Activated naive CD4-positive, alpha-beta T cell treated with anti-CD3 and anti-CD28 coated beads, Interleukin-2, amount 10 ng/mL, durations not matched to agents 7 days and 5 days (primary cell): ENCODE results near the gene CLEC2B.
A peak's percentile ranks its signal among the peaks of the same experiment; 100 is the strongest.
"Not testable (repeated sequence)": the region's sequence is repeated elsewhere in the genome, so short reads cannot be mapped to it uniquely, and the experiment has no call there.

Experiments
- CTCF ChIA-PET: fragments of 350-600 bp; sonication (Branson Sonifier 250); formaldehyde crosslinking; loops from one replicate; lab custom pipeline; 2021; ENCODE audit warnings: antibody characterized with exemption; lab: Charles Lee
- DNase-seq: peaks from one replicate; pipeline ENCODE4 v3.0.0-alpha.2; 2020
- H3K27ac Mint-ChIP-seq: one replicate; pipeline ENCODE4 v1.8.0; 2021; ENCODE audit warnings: mild to moderate bottlenecking, moderate library complexity, mixed read lengths
- H3K27me3 Mint-ChIP-seq: one replicate; pipeline ENCODE4 v1.8.0; 2021; ENCODE audit warnings: mild to moderate bottlenecking, mixed read lengths
- H3K36me3 Mint-ChIP-seq: one replicate; pipeline ENCODE4 v1.8.0; 2021; ENCODE audit warnings: mixed read lengths
- H3K4me1 Mint-ChIP-seq: one replicate; pipeline ENCODE4 v1.8.0; 2021; ENCODE audit warnings: mixed read lengths
- H3K4me3 Mint-ChIP-seq: one replicate; pipeline ENCODE4 v1.8.0; 2021; ENCODE audit warnings: mild to moderate bottlenecking, moderate library complexity, mixed read lengths
- H3K9me3 Mint-ChIP-seq: one replicate; pipeline ENCODE4 v1.8.0; 2021; ENCODE audit warnings: mixed read lengths

The CLEC2B gene

DNA sequence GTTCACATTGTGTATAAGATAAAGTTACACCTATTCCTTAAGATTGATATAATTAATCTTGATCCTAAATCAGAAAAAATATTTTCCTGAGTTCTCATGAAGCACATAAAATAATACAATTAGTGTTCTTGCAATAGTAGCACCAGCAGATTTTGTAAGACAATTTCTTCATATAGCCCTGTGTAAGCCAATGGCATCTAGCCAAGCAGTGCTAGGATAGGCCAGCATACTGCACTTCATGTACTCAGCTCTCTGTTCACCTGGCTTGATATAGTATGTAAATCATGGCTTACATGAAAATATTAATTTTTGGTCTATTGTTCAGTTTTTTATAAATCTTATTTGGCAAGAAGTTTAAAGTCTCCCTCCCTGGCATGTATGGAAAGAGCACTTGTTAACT is 14.0 kb upstream of the CLEC2B start:
- Mint-ChIP-seq H3K4me3 (no peak overlapping the region), H3K4me1 (peaks cover 21% of the 10 kb centered on the region), H3K36me3 (no peaks in the 10 kb centered on the region), H3K9me3 (no peaks in the 10 kb centered on the region), H3K27me3 (no peaks in the 10 kb centered on the region), H3K27ac (no peak overlapping the region)
- no peak for DNase-seq
- CTCF ChIA-PET, result no interaction called here

DNA sequence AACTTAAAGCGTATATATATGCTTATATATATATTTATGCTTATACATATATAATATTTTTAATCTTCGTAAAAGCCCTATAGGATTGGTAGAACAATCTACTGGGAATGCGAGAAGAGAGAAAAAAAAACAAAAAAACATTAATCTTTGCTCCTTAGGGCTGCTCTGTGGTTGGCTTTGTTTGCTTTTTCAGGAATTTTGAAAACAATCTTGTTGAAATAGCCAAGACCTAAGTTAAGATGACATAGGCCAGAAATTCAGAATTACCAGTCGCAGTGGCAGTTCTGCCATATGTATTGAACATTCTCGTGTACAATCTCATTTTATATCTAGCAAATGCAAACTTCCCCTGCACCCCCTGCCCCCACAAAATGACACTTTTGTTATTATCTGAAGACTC is 12.8 kb upstream of the CLEC2B start:
- DNase-seq, result no peak
- no peak overlapping the region for H3K27ac Mint-ChIP-seq
- no peaks in the 10 kb centered on the region for H3K36me3 Mint-ChIP-seq
- CTCF ChIA-PET, result no interaction called here
- H3K4me3 Mint-ChIP-seq, result no peak overlapping the region
- no peaks in the 10 kb centered on the region for H3K27me3 Mint-ChIP-seq
- peaks cover 21% of the 10 kb centered on the region for H3K4me1 Mint-ChIP-seq
- no peaks in the 10 kb centered on the region for H3K9me3 Mint-ChIP-seq

DNA sequence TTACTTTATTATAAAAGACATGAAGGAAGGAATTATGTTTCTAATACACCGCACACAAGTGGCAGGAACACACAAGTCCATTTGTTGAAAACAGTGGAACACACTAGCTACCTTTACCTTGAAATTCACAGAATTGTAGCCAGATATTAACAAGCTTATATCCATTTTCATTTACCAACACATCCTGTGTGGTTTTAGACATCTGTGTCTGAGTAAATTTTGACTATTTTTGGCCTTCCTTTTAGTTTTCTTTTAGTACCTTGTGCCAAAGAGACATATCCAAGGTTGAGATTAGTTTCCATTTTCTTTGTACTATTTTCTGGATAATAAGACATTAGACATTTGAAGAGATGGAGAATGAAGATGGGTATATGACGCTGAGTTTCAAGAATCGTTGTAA is 12.1 kb upstream of the CLEC2B start, which contains the start of gene KLRF2:
KLRF2 (plus strand) TSS at position 244 of the 400 bp plus-strand sequence; CDS start at position 351, 107 bp downstream.
- CTCF ChIA-PET, result interaction anchor here (0.6 kb wide), 1 partner anchor 28 kb away, joined by 3 read pairs; no protein-coding TSS in a partner anchor
- peaks cover 21% of the 10 kb centered on the region for H3K4me1 Mint-ChIP-seq
- no peak within 1 kb of the TSS for H3K27ac Mint-ChIP-seq
- DNase-seq, result no peak
- H3K36me3 Mint-ChIP-seq, result no peaks in the 10 kb centered on the region
- H3K4me3 Mint-ChIP-seq, result no peak within 1 kb of the TSS
- H3K27me3 Mint-ChIP-seq, result no peaks in the 10 kb centered on the region
- H3K9me3 Mint-ChIP-seq, result no peaks in the 10 kb centered on the region

DNA sequence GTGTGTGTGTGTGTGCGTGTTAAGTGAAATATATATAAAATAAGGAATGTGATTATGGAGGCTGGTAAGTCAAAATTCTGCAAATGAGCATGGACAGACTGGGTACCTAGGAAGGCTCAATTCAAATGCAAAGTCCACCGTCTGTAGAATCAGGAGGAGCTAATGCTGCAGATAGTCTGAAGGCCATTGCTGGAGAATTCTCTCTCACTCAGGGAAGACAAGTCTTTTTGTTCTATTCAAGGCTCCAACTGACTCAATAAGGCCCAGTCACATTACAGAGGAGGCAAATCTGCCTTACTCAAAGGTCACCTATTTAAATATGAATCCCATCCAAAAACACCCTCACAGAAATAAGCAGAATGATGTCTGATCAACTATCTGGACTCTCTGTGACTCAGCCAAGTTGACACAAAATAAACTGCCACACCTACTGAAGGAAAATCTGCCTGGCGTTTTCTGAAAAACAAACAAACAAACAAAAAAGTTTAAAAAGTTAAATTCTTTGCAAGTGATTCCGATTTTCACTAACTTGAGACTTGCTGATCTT is 11.5 kb upstream of the CLEC2B start:
- DNase-seq, result no peak
- Mint-ChIP-seq H3K4me1 (peaks cover 21% of the 10 kb centered on the region), H3K36me3 (no peaks in the 10 kb centered on the region), H3K27ac (no peak overlapping the region), H3K4me3 (no peak overlapping the region), H3K27me3 (no peaks in the 10 kb centered on the region), H3K9me3 (peaks cover 1% of the 10 kb centered on the region)
- CTCF ChIA-PET, result no interaction called here

DNA sequence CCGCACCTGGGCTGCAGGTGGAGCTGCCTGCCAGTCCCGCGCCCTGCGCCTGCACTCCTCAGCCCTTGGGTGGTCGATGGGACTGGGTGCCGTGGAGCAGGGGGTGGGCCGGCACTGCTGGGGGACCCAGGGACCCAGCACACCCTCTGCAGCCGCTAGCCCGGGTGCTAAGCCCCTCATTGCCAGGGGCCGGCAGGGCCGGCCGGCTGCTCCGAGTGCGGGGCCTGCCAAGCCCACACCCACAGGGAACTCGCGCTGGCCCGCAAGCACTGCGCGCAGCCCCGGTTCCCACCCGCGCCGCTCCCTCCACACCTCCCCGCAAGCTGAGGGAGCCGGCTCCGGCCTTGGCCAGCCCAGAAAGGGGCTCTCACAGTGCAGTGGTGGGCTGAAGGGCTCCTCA is 7.0 kb upstream of the CLEC2B start:
- H3K36me3 Mint-ChIP-seq, H3K9me3 Mint-ChIP-seq, DNase-seq, H3K27ac Mint-ChIP-seq, H3K27me3 Mint-ChIP-seq, CTCF ChIA-PET, H3K4me3 Mint-ChIP-seq: not testable (repeated sequence)
- peaks cover 23% of the 10 kb centered on the region for H3K4me1 Mint-ChIP-seq

DNA sequence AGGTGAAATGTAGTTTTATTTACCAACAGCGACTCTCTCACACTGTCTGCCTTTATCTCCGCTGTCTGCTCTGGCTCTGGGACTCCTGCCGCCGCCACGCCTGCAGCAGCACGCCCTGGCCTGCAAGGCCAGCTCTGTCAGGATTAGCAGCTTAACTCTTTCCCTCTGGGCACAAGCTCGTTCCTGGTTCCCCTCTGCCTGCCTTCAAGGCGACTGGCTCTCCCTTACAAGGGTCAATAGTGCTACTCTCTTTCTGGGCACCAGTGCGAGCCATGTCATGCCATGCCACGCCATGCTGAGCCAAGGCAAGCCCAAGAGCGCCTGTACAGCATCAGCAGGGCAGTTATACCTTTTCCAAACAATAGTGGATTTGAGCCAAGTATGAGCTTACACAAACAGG is 3.6 kb upstream of the CLEC2B start:
- DNase-seq, result no peak
- H3K4me3 Mint-ChIP-seq, result no peak overlapping the region
- H3K9me3 Mint-ChIP-seq, result peaks cover 5% of the 10 kb centered on the region
- no peaks in the 10 kb centered on the region for H3K36me3 Mint-ChIP-seq
- H3K27ac Mint-ChIP-seq, result no peak overlapping the region
- H3K4me1 Mint-ChIP-seq, result peaks cover 17% of the 10 kb centered on the region
- H3K27me3 Mint-ChIP-seq, result no peaks in the 10 kb centered on the region
- CTCF ChIA-PET, result interaction anchor here (0.6 to 3.9 kb wide), 6 partner anchors 11 to 130 kb away, joined by 3 to 12 read pairs (median 4); no protein-coding TSS in a partner anchor

DNA sequence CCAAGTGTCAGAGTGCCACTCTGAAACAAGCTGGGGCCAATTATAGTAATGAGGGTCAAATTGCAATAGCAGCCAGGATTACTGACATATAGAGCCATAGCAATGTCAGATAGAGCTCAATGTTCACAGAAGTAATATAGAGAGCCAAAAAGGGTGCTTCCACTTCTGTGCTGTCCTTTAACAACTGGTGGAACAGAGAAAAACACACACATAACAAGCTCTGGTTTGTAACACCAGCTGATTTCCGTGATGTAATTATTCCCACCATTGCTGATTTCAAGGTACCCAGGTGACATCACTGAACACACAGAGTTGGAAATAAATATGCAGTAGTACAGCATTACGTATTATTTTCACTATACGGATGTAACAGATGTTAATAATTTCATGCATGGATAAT is 3.0 kb upstream of the CLEC2B start:
- CTCF ChIA-PET, result interaction anchor here (0.6 to 3.9 kb wide), 8 partner anchors 12 to 129 kb away, joined by 3 to 12 read pairs (median 4); no protein-coding TSS in a partner anchor
- H3K27ac Mint-ChIP-seq, result no peak overlapping the region
- peaks cover 17% of the 10 kb centered on the region for H3K4me1 Mint-ChIP-seq
- H3K4me3 Mint-ChIP-seq, result no peak overlapping the region
- no peak for DNase-seq
- peaks cover 3% of the 10 kb centered on the region for H3K36me3 Mint-ChIP-seq
- H3K9me3 Mint-ChIP-seq, result peaks cover 5% of the 10 kb centered on the region
- no peaks in the 10 kb centered on the region for H3K27me3 Mint-ChIP-seq

DNA sequence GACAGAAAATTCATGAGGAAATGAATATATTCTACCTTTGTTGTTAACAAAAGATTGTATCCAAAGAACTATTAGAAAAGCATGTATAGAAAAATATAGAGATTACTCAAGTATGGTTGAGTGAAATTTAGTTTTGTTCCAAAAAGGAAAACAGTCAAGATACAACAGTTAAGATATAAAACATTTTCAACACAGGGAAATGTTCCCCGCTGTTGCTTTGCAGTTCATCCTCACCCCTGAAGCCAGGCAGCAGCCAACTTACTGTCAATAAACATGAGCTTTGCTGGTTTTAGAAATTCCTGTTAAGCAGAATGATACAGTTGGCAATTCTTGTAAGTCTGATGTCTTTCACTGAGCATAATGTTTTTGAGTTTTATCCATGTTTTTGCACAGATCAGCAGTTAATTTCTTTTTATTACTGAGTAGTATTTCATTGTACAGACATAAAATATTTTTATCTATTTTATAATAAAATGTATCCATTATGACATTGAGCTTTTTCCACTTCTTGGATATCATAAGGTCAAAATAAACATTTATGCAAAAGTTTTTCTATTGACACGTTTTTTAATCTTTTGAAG is 1.2 kb upstream of the CLEC2B start:
- H3K36me3 Mint-ChIP-seq, result peaks cover 15% of the 10 kb centered on the region
- no peaks in the 10 kb centered on the region for H3K27me3 Mint-ChIP-seq
- H3K27ac Mint-ChIP-seq, result peak overlapping the region; percentile 99
- peaks cover 4% of the 10 kb centered on the region for H3K9me3 Mint-ChIP-seq
- peak; percentile 32 for DNase-seq
- CTCF ChIA-PET, result interaction anchor here (0.9 to 3.9 kb wide), 5 partner anchors 25 to 127 kb away, joined by 3 to 12 read pairs (median 6); no protein-coding TSS in a partner anchor
- peaks cover 18% of the 10 kb centered on the region for H3K4me1 Mint-ChIP-seq
- peak overlapping the region; percentile 73 for H3K4me3 Mint-ChIP-seq

DNA sequence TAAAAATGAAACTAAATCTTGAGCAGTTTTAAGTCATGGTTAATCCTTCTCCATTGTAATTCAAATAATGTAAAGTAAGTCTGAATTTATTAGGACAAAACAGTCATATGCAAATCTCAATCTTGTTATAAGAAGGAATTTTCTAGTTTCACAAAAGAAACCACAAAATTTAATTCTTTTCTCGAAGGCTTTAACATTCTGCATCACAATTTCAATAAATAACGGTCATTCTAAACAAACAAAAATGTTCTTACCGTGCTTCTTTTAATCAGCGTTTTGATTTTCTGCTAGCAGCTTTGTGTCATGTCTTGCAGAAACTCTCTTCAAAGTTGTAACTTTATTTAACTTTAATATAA is 225 bp downstream of the CLEC2B start:
- Mint-ChIP-seq H3K4me1 (peaks cover 28% of the 10 kb centered on the region), H3K4me3 (peak overlapping the region; percentile 73), H3K27me3 (no peaks in the 10 kb centered on the region), H3K36me3 (peaks cover 26% of the 10 kb centered on the region), H3K9me3 (peaks cover 4% of the 10 kb centered on the region), H3K27ac (peak overlapping the region; percentile 99)
- CTCF ChIA-PET, result interaction anchor here (0.6 to 4.3 kb wide), 7 partner anchors 53 to 125 kb away, joined by 3 to 15 read pairs (median 4); no protein-coding TSS in a partner anchor
- DNase-seq, result no peak

DNA sequence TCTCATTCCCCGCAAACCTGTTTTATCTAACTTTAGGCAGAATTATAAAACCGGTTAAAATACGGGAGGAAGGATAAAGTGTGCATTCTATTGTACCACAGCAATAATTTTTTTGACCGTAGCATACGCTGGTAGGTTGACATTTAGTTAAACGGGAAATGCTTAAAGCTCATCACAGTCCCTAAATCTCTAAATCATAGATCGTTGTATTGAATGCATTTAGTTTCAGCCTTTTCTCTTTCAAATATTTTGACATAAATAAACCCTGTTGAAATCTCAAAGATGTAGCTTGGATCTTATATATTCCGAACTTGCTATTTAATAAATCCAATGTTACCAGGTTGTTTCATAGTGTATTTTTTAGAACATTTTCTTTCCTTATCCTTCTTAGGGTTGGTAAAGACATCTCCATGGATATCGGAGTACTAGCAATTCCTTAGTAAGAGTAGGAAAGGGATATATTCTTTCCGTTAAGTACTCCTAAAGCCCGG is 798 bp downstream of the CLEC2B start:
- H3K4me1 Mint-ChIP-seq, result peaks cover 34% of the 10 kb centered on the region
- peaks cover 10% of the 10 kb centered on the region for H3K9me3 Mint-ChIP-seq
- H3K4me3 Mint-ChIP-seq, result peak overlapping the region; percentile 73
- H3K36me3 Mint-ChIP-seq, result peaks cover 32% of the 10 kb centered on the region
- no peaks in the 10 kb centered on the region for H3K27me3 Mint-ChIP-seq
- no peak for DNase-seq
- CTCF ChIA-PET, result interaction anchor here (0.6 to 4.3 kb wide), 6 partner anchors 54 to 118 kb away, joined by 3 to 15 read pairs (median 4); no protein-coding TSS in a partner anchor
- peak overlapping the region; percentile 99 for H3K27ac Mint-ChIP-seq

- peak overlapping the region; percentile 91 for H3K27ac Mint-ChIP-seq
- DNase-seq, result no peak
- CTCF ChIA-PET, result interaction anchor here (1.1 to 4.3 kb wide), 5 partner anchors 54 to 125 kb away, joined by 3 to 15 read pairs (median 6); partner anchors contain the start of gene CD69
- peaks cover 39% of the 10 kb centered on the region for H3K4me1 Mint-ChIP-seq
- peak overlapping the region; percentile 82 for H3K4me3 Mint-ChIP-seq
- peaks cover 40% of the 10 kb centered on the region for H3K36me3 Mint-ChIP-seq
- peaks cover 17% of the 10 kb centered on the region for H3K9me3 Mint-ChIP-seq
- H3K27me3 Mint-ChIP-seq, result no peaks in the 10 kb centered on the region
These were observed 1.6 kb downstream of the CLEC2B start for GRCh38 chr12:9867531-9867930.

- H3K4me3 Mint-ChIP-seq, result peak overlapping the region; percentile 82
- H3K27me3 Mint-ChIP-seq, result no peaks in the 10 kb centered on the region
- peaks cover 18% of the 10 kb centered on the region for H3K9me3 Mint-ChIP-seq
- CTCF ChIA-PET, result interaction anchor here (0.9 to 4.3 kb wide), 7 partner anchors 53 to 217 kb away, joined by 3 to 15 read pairs (median 4); partner anchors contain the start of genes CD69 and CLEC2D
- no peak for DNase-seq
- peaks cover 41% of the 10 kb centered on the region for H3K4me1 Mint-ChIP-seq
- H3K36me3 Mint-ChIP-seq, result peaks cover 45% of the 10 kb centered on the region
- peak overlapping the region; percentile 91 for H3K27ac Mint-ChIP-seq
These were observed 2.3 kb downstream of the CLEC2B start for GRCh38 chr12:9866860-9867269.

GRCh38 chr12:9864913-9865675 is 4.1 kb downstream of the CLEC2B start:
- Mint-ChIP-seq H3K27ac (peak overlapping the region; percentile 91), H3K9me3 (peaks cover 18% of the 10 kb centered on the region), H3K27me3 (no peaks in the 10 kb centered on the region), H3K4me3 (peak overlapping the region; percentile 82), H3K36me3 (peaks cover 52% of the 10 kb centered on the region), H3K4me1 (peaks cover 41% of the 10 kb centered on the region)
- CTCF ChIA-PET, result interaction anchor here (2.5 to 4.3 kb wide), 2 partner anchors 51 to 67 kb away, joined by 6 to 15 read pairs; no protein-coding TSS in a partner anchor
- DNase-seq, result no peak

GRCh38 chr12:9858135-9858534 is 11.0 kb downstream of the CLEC2B start:
- no peak overlapping the region for H3K4me3 Mint-ChIP-seq
- H3K27ac Mint-ChIP-seq, result no peak overlapping the region
- no peak for DNase-seq
- H3K36me3 Mint-ChIP-seq, result peaks cover 70% of the 10 kb centered on the region
- peaks cover 44% of the 10 kb centered on the region for H3K4me1 Mint-ChIP-seq
- H3K27me3 Mint-ChIP-seq, result no peaks in the 10 kb centered on the region
- CTCF ChIA-PET, result no interaction called here
- H3K9me3 Mint-ChIP-seq, result peaks cover 6% of the 10 kb centered on the region
